ENCODE data around the gene RETREG1.

Gene RETREG1

GRCh38 chr5:16580382-16580781 is 36.4 kb downstream of the RETREG1 start:
- DNase-seq (ENCODE audit: low read depth) = no peak

- DNase-seq (ENCODE audit: low read depth) = no peak
Measured at GRCh38 chr5:16579142-16579847, 37.5 kb downstream of the RETREG1 start.

GRCh38 chr5:16578474-16578883 is 38.3 kb downstream of the RETREG1 start:
- no peak for DNase-seq (ENCODE audit: low read depth)

GRCh38 chr5:16577677-16578076 is 39.1 kb downstream of the RETREG1 start:
- DNase-seq (ENCODE audit: low read depth) = no peak

GRCh38 chr5:16574789-16575721 is 41.7 kb downstream of the RETREG1 start:
- no peak for DNase-seq (ENCODE audit: low read depth)

GRCh38 chr5:16573401-16573800 is 43.4 kb downstream of the RETREG1 start:
- DNase-seq (ENCODE audit: low read depth) = no peak

GRCh38 chr5:16572289-16573015 is 44.3 kb downstream of the RETREG1 start:
- no peak for DNase-seq (ENCODE audit: low read depth)

- DNase-seq (ENCODE audit: low read depth) = no peak
Measured at GRCh38 chr5:16571016-16571415, 45.8 kb downstream of the RETREG1 start.

GRCh38 chr5:16570121-16570815 is 46.5 kb downstream of the RETREG1 start:
- DNase-seq (ENCODE audit: low read depth) = no peak

- DNase-seq (ENCODE audit: low read depth) = no peak
Measured at GRCh38 chr5:16568875-16569580, 47.8 kb downstream of the RETREG1 start.

- no peak for DNase-seq (ENCODE audit: low read depth)
Measured at GRCh38 chr5:16567365-16567764, 49.4 kb downstream of the RETREG1 start.

GRCh38 chr5:16565118-16565517 is 51.7 kb downstream of the RETREG1 start:
- no peak for DNase-seq (ENCODE audit: low read depth)

- DNase-seq (ENCODE audit: low read depth) = no peak
Measured at GRCh38 chr5:16564248-16564867, 52.4 kb downstream of the RETREG1 start.

GRCh38 chr5:16563686-16564085 is 53.1 kb downstream of the RETREG1 start:
- DNase-seq (ENCODE audit: low read depth) = no peak

- no peak for DNase-seq (ENCODE audit: low read depth)
Measured at GRCh38 chr5:16561660-16562059, 55.1 kb downstream of the RETREG1 start.

- no peak for DNase-seq (ENCODE audit: low read depth)
Measured at GRCh38 chr5:16559702-16560101, 57.1 kb downstream of the RETREG1 start.

- DNase-seq (ENCODE audit: low read depth) = no peak
Measured at GRCh38 chr5:16558984-16559629, 57.7 kb downstream of the RETREG1 start.

- DNase-seq (ENCODE audit: low read depth) = no peak
Measured at GRCh38 chr5:16557477-16557876, 59.3 kb downstream of the RETREG1 start.

GRCh38 chr5:16554110-16554509 is 62.7 kb downstream of the RETREG1 start:
- no peak for DNase-seq (ENCODE audit: low read depth)

- peak; percentile 19 for DNase-seq (ENCODE audit: low read depth)
Measured at GRCh38 chr5:16552666-16553343, 64.0 kb downstream of the RETREG1 start.
